Mesothelial cell of epicardium (in vitro differentiated cells): ENCODE measurements around the gene ATXN1. TPM values are rescaled to one million over a fixed set of nuclear protein-coding genes. Genes with fewer than 3 reads are reported as not detected.

Experiments
- DNase-seq, 2 experiments: peaks; one replicate each; pipeline ENCODE4 v3.0.0; 2021; ENCODE audit warnings: low spot score in 2 of 2; ENCODE audit not compliant: unreplicated experiment in 2 of 2
- H3K27ac Mint-ChIP-seq: 2 replicates; pipeline ENCODE4 v1.8.0; 2021; ENCODE audit warnings: mixed read lengths
- H3K27me3 Mint-ChIP-seq: 2 replicates; pipeline ENCODE4 v1.8.0; 2021; ENCODE audit warnings: low read depth, mixed read lengths
- H3K36me3 Mint-ChIP-seq: 2 replicates; pipeline ENCODE4 v1.8.0; 2021; ENCODE audit warnings: mixed read lengths
- H3K4me1 Mint-ChIP-seq: 2 replicates; pipeline ENCODE4 v1.8.0; 2021; ENCODE audit warnings: mixed read lengths
- H3K4me3 Mint-ChIP-seq: 2 replicates; pipeline ENCODE4 v1.8.0; 2021; ENCODE audit warnings: mild to moderate bottlenecking, moderate library complexity, mixed read lengths
- H3K9me3 Mint-ChIP-seq: 2 replicates; pipeline ENCODE4 v1.8.0; 2021; ENCODE audit warnings: mixed read lengths
- CTCF ChIP-seq: fragments of 200-600 bp; sonication (generic); IDR thresholded peaks from one replicate; pipeline ENCODE4 v1.5.0; 2021; ENCODE audit warnings: antibody characterized with exemption; ENCODE audit not compliant: unreplicated experiment
- total RNA-seq: library from RNA; stranded (reverse); gene quantifications from 3 replicates; pipeline ENCODE4 v1.2.1, GENCODE V29; 2021

The ATXN1 gene
- total RNA-seq, 1 donor from 2014 or later, result 59.5 TPM

- no peak for DNase-seq
- Mint-ChIP-seq H3K27ac (no peak overlapping the region), H3K4me3 (no peak overlapping the region), H3K9me3 (peaks cover 13% of the 10 kb centered on the region), H3K27me3 (no peaks in the 10 kb centered on the region), H3K36me3 (peaks cover 12% of the 10 kb centered on the region), H3K4me1 (peaks cover 17% of the 10 kb centered on the region)
- TF ChIP-seq CTCF, result no peak
These were observed 416.5 kb downstream of the ATXN1 start for GRCh38 chr6:16344756-16345155.

GRCh38 chr6:16343593-16343992 lies 417.7 kb downstream of the ATXN1 start:
- DNase-seq, result no peak
- Mint-ChIP-seq H3K27me3 (no peaks in the 10 kb centered on the region), H3K27ac (no peak overlapping the region), H3K4me3 (no peak overlapping the region), H3K36me3 (peaks cover 12% of the 10 kb centered on the region), H3K4me1 (peaks cover 19% of the 10 kb centered on the region), H3K9me3 (peaks cover 13% of the 10 kb centered on the region)
- TF ChIP-seq CTCF, result no peak

GRCh38 chr6:16339265-16339587 lies 422.0 kb downstream of the ATXN1 start:
- H3K27ac Mint-ChIP-seq, result peak overlapping the region; percentile 41
- H3K4me1 Mint-ChIP-seq, result peaks cover 11% of the 10 kb centered on the region
- no peaks in the 10 kb centered on the region for H3K27me3 Mint-ChIP-seq
- no peak for TF ChIP-seq CTCF
- DNase-seq, result no peak
- H3K4me3 Mint-ChIP-seq, result no peak overlapping the region
- peaks cover 8% of the 10 kb centered on the region for H3K36me3 Mint-ChIP-seq
- H3K9me3 Mint-ChIP-seq, result peaks cover 13% of the 10 kb centered on the region

- Mint-ChIP-seq H3K9me3 (peaks cover 13% of the 10 kb centered on the region), H3K27ac (peak overlapping the region; percentile 41), H3K4me3 (no peak overlapping the region), H3K4me1 (peaks cover 11% of the 10 kb centered on the region), H3K36me3 (peaks cover 8% of the 10 kb centered on the region), H3K27me3 (no peaks in the 10 kb centered on the region)
- peak; percentile 29 for TF ChIP-seq CTCF
- DNase-seq, result no peak
These were observed 422.5 kb downstream of the ATXN1 start for GRCh38 chr6:16338577-16339264.

- peaks cover 5% of the 10 kb centered on the region for H3K36me3 Mint-ChIP-seq
- peaks cover 11% of the 10 kb centered on the region for H3K4me1 Mint-ChIP-seq
- TF ChIP-seq CTCF, result no peak
- H3K4me3 Mint-ChIP-seq, result no peak overlapping the region
- H3K9me3 Mint-ChIP-seq, result peaks cover 10% of the 10 kb centered on the region
- DNase-seq, result peak in 1 of 2 experiments; percentile 57
- H3K27me3 Mint-ChIP-seq, result no peaks in the 10 kb centered on the region
- peak overlapping the region; percentile 67 for H3K27ac Mint-ChIP-seq
These were observed 423.8 kb downstream of the ATXN1 start for GRCh38 chr6:16337295-16337975.
